HepG2 (cell line): ENCODE results near the gene MAGI1. TPM values are rescaled to one million over a fixed set of nuclear protein-coding genes. Genes with fewer than 3 reads are reported as not detected.

ENCODE experiments used
- ATAC-seq: fragments of 200-7000 bp; cut with Tn5 transposase; 3 replicates; pipeline ENCODE4 v1.9.1; 2020; ENCODE audit warnings: mild to moderate bottlenecking, moderate library complexity
- BruUV-seq: library from RNA; stranded (reverse); fragments of 400-500 nt; replicated peaks from 2 replicates; lab custom pipeline; 2021; lab: Mats Ljungman, UMichigan
- CTCF ChIA-PET: fragments of 300-600 bp; formaldehyde crosslinking; extraction: SDS; loops from one replicate; lab custom pipeline; 2021; ENCODE audit warnings: low total read pairs, inconsistent platforms, low intra/inter-chr PET ratio; lab: Yijun Ruan, JAX
- POLR2A ChIA-PET: fragments of 350-600 bp; sonication (Branson Sonifier 250); formaldehyde crosslinking; loops from one replicate; lab custom pipeline; 2020; ENCODE audit warnings: antibody characterized with exemption, inconsistent platforms; lab: Yijun Ruan, JAX
- DNase-seq: peaks from one replicate; pipeline ENCODE4 v3.0.0-alpha.2; 2015; ENCODE audit warnings: low spot score
- FAIRE-seq: peaks from 3 replicates; lab custom pipeline; 2011; peaks lifted over from hg19 to GRCh38; lab: Jason Lieb, UNC
- H2AFZ ChIP-seq: one replicate; pipeline ENCODE4 v1.6.1; 2011; ENCODE audit warnings: low read length, inconsistent platforms
- H3K27ac ChIP-seq: fragments of 300-600 bp; 3 replicates; pipeline ENCODE4 v1.8.0; 2011; ENCODE audit warnings: mixed run types, mild to moderate bottlenecking, mixed read lengths, low read length, inconsistent platforms; ENCODE audit not compliant: insufficient read depth; ENCODE audit errors: extremely low read length
- H3K27me3 ChIP-seq, 2 experiments: fragments of 200-600 bp in 1 of 2; 2 replicates in 1 of 2; 3 replicates in 1 of 2; pipeline versions ENCODE4 v1.6.0 to v1.8.0; 2011; ENCODE audit warnings: low read length in 2 of 2, mild to moderate bottlenecking in 2 of 2, moderate library complexity in 2 of 2, inconsistent platforms in 1 of 2; ENCODE audit not compliant: insufficient read depth in 2 of 2, control insufficient read depth in 1 of 2
- H3K36me3 ChIP-seq, 2 experiments: fragments of 200-600 bp in 1 of 2; replicated peaks in 1 of 2; 2 replicates in 1 of 2; 3 replicates in 1 of 2; pipeline versions ENCODE4 v1.5.1 to v1.8.0; 2011; ENCODE audit warnings: low read length in 2 of 2, inconsistent platforms in 1 of 2; ENCODE audit not compliant: insufficient read depth in 2 of 2, control insufficient read depth in 1 of 2
- H3K4me1 ChIP-seq: 2 replicates; pipeline ENCODE4 v1.5.1; 2012; ENCODE audit warnings: low read length, inconsistent platforms; ENCODE audit not compliant: insufficient read depth
- H3K4me2 ChIP-seq: 2 replicates; pipeline ENCODE4 v1.6.0; 2011; ENCODE audit warnings: low read depth, low read length, inconsistent platforms
- H3K4me3 ChIP-seq, 3 experiments: fragments of 200-600 bp in 1 of 3; sonication (generic), shearing (Covaris generic) in 1 of 3; replicated peaks in 1 of 3; 2 replicates each; pipeline ENCODE4 v1.5.1; 2011 to 2016; ENCODE audit warnings: low read length in 3 of 3, inconsistent platforms in 2 of 3, low read depth in 2 of 3, mild to moderate bottlenecking in 2 of 3, control low read depth in 1 of 3, mixed read lengths in 1 of 3; ENCODE audit not compliant: insufficient read depth in 1 of 3
- H3K79me2 ChIP-seq: one replicate; pipeline ENCODE4 v1.6.1; 2011; ENCODE audit warnings: low read length, inconsistent platforms; ENCODE audit not compliant: insufficient read depth
- H3K9ac ChIP-seq: 2 replicates; pipeline ENCODE4 v1.6.0; 2011; ENCODE audit warnings: mild to moderate bottlenecking, low read depth, low read length, inconsistent platforms; ENCODE audit not compliant: insufficient read depth
- H3K9me3 ChIP-seq: 2 replicates; pipeline ENCODE4 v1.5.1; 2012; ENCODE audit warnings: mild to moderate bottlenecking, low read length
- H4K20me1 ChIP-seq: 2 replicates; pipeline ENCODE4 v1.6.0; 2011; ENCODE audit warnings: inconsistent platforms, mild to moderate bottlenecking, low read length, moderate library complexity; ENCODE audit not compliant: insufficient read depth
- DNMT1 ChIP-seq: sonication (generic); formaldehyde crosslinking; IDR thresholded peaks from 2 replicates; pipeline ENCODE4 v1.5.1; 2020; ENCODE audit warnings: mild to moderate bottlenecking, missing genetic modification reagents
- FOXK2 ChIP-seq: fragments of 450-650 bp; IDR thresholded peaks from 2 replicates; pipeline ENCODE4 v1.6.1; 2016
- HOXA3 ChIP-seq: sonication (generic); formaldehyde crosslinking; IDR thresholded peaks from 2 replicates; pipeline ENCODE4 v1.5.0; 2020; ENCODE audit warnings: missing genetic modification reagents
- NFIC ChIP-seq: IDR thresholded peaks from 2 replicates; pipeline ENCODE4 v1.6.1; 2012; ENCODE audit warnings: mild to moderate bottlenecking, low read length, inconsistent platforms
- PAWR ChIP-seq: sonication (generic); formaldehyde crosslinking; IDR thresholded peaks from 2 replicates; pipeline ENCODE4 v1.4.0; 2020; ENCODE audit warnings: missing genetic modification reagents, mild to moderate bottlenecking, borderline replicate concordance
- RAD21 ChIP-seq: fragments of 450-650 bp; formaldehyde crosslinking; IDR thresholded peaks from 2 replicates; pipeline ENCODE4 v1.5.0; 2020; ENCODE audit warnings: mild to moderate bottlenecking
- SMC3 ChIP-seq: IDR thresholded peaks from 2 replicates; pipeline ENCODE4 v1.6.1; 2011; ENCODE audit warnings: low read length, improper control_type of control experiment
- SOX6 ChIP-seq, 2 experiments: fragments of 450-650 bp in 1 of 2; sonication (generic) in 1 of 2; formaldehyde crosslinking in 1 of 2; IDR thresholded peaks; 2 replicates each; pipeline versions ENCODE4 v1.4.0 to v1.6.1; 2017 to 2020; ENCODE audit warnings: antibody characterized with exemption in 1 of 2, mild to moderate bottlenecking in 1 of 2, missing genetic modification reagents in 1 of 2
- STAG1 ChIP-seq: sonication (generic); formaldehyde crosslinking; IDR thresholded peaks from 2 replicates; pipeline ENCODE4 v1.4.0; 2020; ENCODE audit warnings: missing genetic modification reagents
- XRCC5 ChIP-seq: fragments of 200-400 bp; formaldehyde crosslinking; optimal IDR thresholded peaks from 2 replicates; pipeline ENCODE3; 2017; ENCODE audit warnings: mild to moderate bottlenecking, low read length
- ZBTB3 ChIP-seq: sonication (generic); formaldehyde crosslinking; IDR thresholded peaks from 2 replicates; pipeline ENCODE4 v1.4.0; 2020; ENCODE audit warnings: low read depth, mild to moderate bottlenecking, moderate library complexity, missing genetic modification reagents, borderline replicate concordance
- ZNF598 ChIP-seq: sonication (generic); formaldehyde crosslinking; IDR thresholded peaks from 2 replicates; pipeline ENCODE4 v1.5.1; 2020; ENCODE audit warnings: mild to moderate bottlenecking, missing genetic modification reagents, borderline replicate concordance
- WGBS: methylation state at CpG from one replicate; pipeline ENCODE4 v1.1.6; 2017; ENCODE audit warnings: low lambda C conversion rate; 5-methylcytosine and 5-hydroxymethylcytosine counted together
- in situ Hi-C: cut with HindIII; loops from 2 replicates; pipeline ENCODE4 v1.10.0; 2017; ENCODE audit warnings: low pct_unique_long_range_greater_than_20kb; ENCODE audit not compliant: extremely low pct_ligation_motif_present
- intact Hi-C: fragments of 100-400 bp; cut with micrococcal nuclease; formaldehyde crosslinking; loops from one replicate; pipeline ENCODE4 v1.10.0; 2022; ENCODE audit not compliant: unreplicated experiment
- polyA plus RNA-seq, 8 experiments: library from polyadenylated mRNA; depleted of rRNA in 3 of 8; stranded (reverse) in 7 of 8; unstranded in 1 of 8; fragments of >200 nt; fragmentation: Illumina TruSeq in 4 of 8; extraction: Trizol in 4 of 8; gene quantifications; 2 replicates each; pipeline versions ENCODE4 v1.2.1 to v1.2.3, GENCODE V29; 2011 to 2016; ENCODE audit warnings: low read depth in 4 of 8, missing spikeins in 1 of 8, mixed read lengths in 1 of 8; ENCODE audit not compliant: insufficient read depth in 1 of 8
- total RNA-seq, 5 experiments: library from RNA; depleted of rRNA; stranded (reverse); fragments of >200 nt; fragmentation: Illumina TruSeq; extraction: Trizol; gene quantifications; 2 replicates each; pipeline ENCODE4 v1.2.3, GENCODE V29; 2016; ENCODE audit warnings: low read depth in 1 of 5
- TF ChIP-seq, protein P1 (sequence below): fragments of 450-650 bp; IDR thresholded peaks from 2 replicates; pipeline ENCODE4 v1.6.1; 2017; ENCODE audit warnings: mild to moderate bottlenecking
- TF ChIP-seq, protein P2 (sequence below): sonication (generic); formaldehyde crosslinking; IDR thresholded peaks from 2 replicates; pipeline ENCODE4 v1.5.0; 2020; ENCODE audit warnings: mild to moderate bottlenecking, missing genetic modification reagents, moderate library complexity

MAGI1 gene
- total and polyA plus RNA-seq, 2 of the 13 experiments (the other 11 are each of a cell fraction or from before 2014, with no cell fraction given): 22.2 to 26.0 TPM

DNA sequence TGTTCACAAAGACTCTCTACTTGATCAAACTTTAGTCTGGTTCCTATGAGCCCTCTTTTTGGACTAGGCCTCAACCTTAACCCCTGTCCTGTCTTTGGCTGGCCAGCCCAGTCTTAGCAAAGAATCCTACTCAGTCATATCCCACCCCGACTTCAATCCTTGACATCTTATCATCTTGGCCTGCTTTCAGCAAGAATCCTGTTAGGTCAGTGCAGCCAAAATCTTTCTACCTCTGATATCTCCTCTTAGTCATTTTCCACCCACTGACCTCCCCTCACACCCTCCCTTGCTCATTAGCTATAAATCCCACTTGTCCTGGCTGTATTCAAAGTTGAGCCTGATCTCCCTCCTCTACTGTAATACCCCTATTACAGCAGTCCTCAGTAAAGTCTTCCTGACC is 286.1 kb downstream of the MAGI1 start (continued):
- TF ChIP-seq, protein P1, sequence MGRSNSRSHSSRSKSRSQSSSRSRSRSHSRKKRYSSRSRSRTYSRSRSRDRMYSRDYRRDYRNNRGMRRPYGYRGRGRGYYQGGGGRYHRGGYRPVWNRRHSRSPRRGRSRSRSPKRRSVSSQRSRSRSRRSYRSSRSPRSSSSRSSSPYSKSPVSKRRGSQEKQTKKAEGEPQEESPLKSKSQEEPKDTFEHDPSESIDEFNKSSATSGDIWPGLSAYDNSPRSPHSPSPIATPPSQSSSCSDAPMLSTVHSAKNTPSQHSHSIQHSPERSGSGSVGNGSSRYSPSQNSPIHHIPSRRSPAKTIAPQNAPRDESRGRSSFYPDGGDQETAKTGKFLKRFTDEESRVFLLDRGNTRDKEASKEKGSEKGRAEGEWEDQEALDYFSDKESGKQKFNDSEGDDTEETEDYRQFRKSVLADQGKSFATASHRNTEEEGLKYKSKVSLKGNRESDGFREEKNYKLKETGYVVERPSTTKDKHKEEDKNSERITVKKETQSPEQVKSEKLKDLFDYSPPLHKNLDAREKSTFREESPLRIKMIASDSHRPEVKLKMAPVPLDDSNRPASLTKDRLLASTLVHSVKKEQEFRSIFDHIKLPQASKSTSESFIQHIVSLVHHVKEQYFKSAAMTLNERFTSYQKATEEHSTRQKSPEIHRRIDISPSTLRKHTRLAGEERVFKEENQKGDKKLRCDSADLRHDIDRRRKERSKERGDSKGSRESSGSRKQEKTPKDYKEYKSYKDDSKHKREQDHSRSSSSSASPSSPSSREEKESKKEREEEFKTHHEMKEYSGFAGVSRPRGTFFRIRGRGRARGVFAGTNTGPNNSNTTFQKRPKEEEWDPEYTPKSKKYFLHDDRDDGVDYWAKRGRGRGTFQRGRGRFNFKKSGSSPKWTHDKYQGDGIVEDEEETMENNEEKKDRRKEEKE: no peak
- no peak for TF ChIP-seq PAWR (CRISPR knock-in tag)
- TF ChIP-seq ZNF598: no peak
- no peak for TF ChIP-seq HOXA3 (CRISPR knock-in tag)
- TF ChIP-seq, all 625 proteins: peak for 0

DNA sequence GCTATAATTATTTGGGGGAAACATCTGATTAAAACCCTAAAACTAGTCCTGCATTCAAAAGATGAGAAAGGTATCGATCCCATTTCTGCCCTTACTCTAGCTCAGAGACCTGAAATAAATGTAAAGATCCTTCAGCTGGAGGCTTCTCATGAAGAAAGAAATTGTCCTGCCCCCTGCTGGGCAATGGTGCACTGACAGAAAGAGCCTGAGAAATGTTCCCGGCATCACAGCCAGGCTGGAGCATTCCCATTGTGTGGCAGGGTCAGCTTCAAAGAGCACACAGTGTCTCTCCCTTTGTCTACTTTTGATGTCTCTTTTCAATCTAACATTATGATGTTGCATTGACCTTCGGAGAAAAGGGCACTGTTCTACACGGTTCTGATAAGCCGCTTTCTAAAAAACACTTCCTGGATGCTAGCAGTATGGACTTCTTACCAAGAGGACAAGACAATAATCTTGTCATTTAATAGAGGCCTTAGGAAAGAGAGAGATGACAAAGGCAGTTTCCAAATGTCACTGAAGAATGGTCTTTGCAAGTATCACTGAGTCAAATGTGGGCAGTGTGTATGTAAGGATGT is 287.5 kb downstream of the MAGI1 start:
- Histone ChIP-seq H3K27ac (no peak overlapping the region), H3K4me3 (no peak overlapping the region), H3K27me3 (no peaks in the 10 kb centered on the region), H3K4me2 (no peak overlapping the region), H3K9me3 (no peaks in the 10 kb centered on the region), H3K36me3 (no peaks in the 10 kb centered on the region), H2AFZ (no peak overlapping the region), H4K20me1 (peaks cover 33% of the 10 kb centered on the region), H3K4me1 (no peaks in the 10 kb centered on the region), H3K9ac (no peak overlapping the region), H3K79me2 (peaks cover 19% of the 10 kb centered on the region)
- ATAC-seq (peak; percentile 94), DNase-seq (peak; percentile 47), FAIRE-seq (peak; percentile 85)
- BruUV-seq: no TSS peak
- CTCF ChIA-PET: interaction anchor here (1.3 kb wide), 1 partner anchor 314 kb away, joined by 3 read pairs; no protein-coding TSS in a partner anchor
- TF ChIP-seq RAD21 (0 out of 2 replicates have a peak, but pooled peaks have one; percentile 10), NFIC (no peak), ZBTB3 (CRISPR knock-in tag) (no peak), DNMT1 (no peak), SOX6 (IDR thresholded peaks at IDR 0.05) (no peak), SOX6 (CRISPR knock-in tag; IDR thresholded peaks at IDR 0.05) (0 out of 2 replicates have a peak, but pooled peaks have one; percentile 17), XRCC5 (peak; percentile 61), FOXK2 (no peak), SMC3 (peak; percentile 50; the same call in 1 of the 2 replicates), STAG1 (CRISPR knock-in tag) (peak; percentile 62)
- TF ChIP-seq, protein P2, sequence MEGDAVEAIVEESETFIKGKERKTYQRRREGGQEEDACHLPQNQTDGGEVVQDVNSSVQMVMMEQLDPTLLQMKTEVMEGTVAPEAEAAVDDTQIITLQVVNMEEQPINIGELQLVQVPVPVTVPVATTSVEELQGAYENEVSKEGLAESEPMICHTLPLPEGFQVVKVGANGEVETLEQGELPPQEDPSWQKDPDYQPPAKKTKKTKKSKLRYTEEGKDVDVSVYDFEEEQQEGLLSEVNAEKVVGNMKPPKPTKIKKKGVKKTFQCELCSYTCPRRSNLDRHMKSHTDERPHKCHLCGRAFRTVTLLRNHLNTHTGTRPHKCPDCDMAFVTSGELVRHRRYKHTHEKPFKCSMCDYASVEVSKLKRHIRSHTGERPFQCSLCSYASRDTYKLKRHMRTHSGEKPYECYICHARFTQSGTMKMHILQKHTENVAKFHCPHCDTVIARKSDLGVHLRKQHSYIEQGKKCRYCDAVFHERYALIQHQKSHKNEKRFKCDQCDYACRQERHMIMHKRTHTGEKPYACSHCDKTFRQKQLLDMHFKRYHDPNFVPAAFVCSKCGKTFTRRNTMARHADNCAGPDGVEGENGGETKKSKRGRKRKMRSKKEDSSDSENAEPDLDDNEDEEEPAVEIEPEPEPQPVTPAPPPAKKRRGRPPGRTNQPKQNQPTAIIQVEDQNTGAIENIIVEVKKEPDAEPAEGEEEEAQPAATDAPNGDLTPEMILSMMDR: peak; percentile 77
- POLR2A ChIA-PET: no interaction called here
- in situ Hi-C loops: no loop called here
- intact Hi-C loops: loop anchor here (1.0 to 10.0 kb wide), 3 partner anchors 312 to 519 kb away; no protein-coding TSS in a partner anchor
- 38% methylated on average over 5 of the region's 5 CpGs for WGBS
